ENCODE measurements around the gene LRRC27. TPM values are rescaled to one million over a fixed set of nuclear protein-coding genes. Genes with fewer than 3 reads are reported as not detected.

Gene LRRC27
- polyA plus RNA-seq, 1 donor from 2014 or later, result 14.5 TPM

- H3K27ac Mint-ChIP-seq, result peak overlapping the region; percentile 74 to 92 (median 84)
- peaks cover 0 to 5% (median 0%) of the 10 kb centered on the region in 3 donors for H3K9me3 Mint-ChIP-seq
- peaks cover 6 to 21% (median 12%) of the 10 kb centered on the region in 3 donors for H3K4me1 Mint-ChIP-seq
- no peaks in the 10 kb centered on the region for H3K36me3 Mint-ChIP-seq
- peak overlapping the region in 3 of 4 donors; percentile 50 to 83 (median 70) for H3K4me3 Mint-ChIP-seq
- peaks cover 2% of the 10 kb centered on the region for H3K27me3 Mint-ChIP-seq
Observed at GRCh38 chr10:132392811-132393694, 61.1 kb downstream of the LRRC27 start.

GRCh38 chr10:132393695-132394181, 61.7 kb downstream of the LRRC27 start:
- Mint-ChIP-seq H3K9me3 (peaks cover 0 to 5% (median 0%) of the 10 kb centered on the region in 3 donors), H3K4me1 (peaks cover 8 to 23% (median 13%) of the 10 kb centered on the region in 3 donors), H3K4me3 (peak overlapping the region in 3 of 4 donors; percentile 50 to 83 (median 70)), H3K36me3 (no peaks in the 10 kb centered on the region), H3K27ac (peak overlapping the region; percentile 74 to 92 (median 84)), H3K27me3 (peaks cover 2% of the 10 kb centered on the region)

- Mint-ChIP-seq H3K4me1 (peaks cover 8 to 24% (median 14%) of the 10 kb centered on the region in 3 donors), H3K4me3 (peak overlapping the region; percentile 59 to 83 (median 70)), H3K36me3 (no peaks in the 10 kb centered on the region)
Observed at GRCh38 chr10:132394201-132394811, 62.3 kb downstream of the LRRC27 start.

GRCh38 chr10:132394936-132395703, 63.1 kb downstream of the LRRC27 start:
- Mint-ChIP-seq H3K4me1 (peaks cover 8 to 30% (median 17%) of the 10 kb centered on the region in 3 donors), H3K4me3 (peak overlapping the region; percentile 59 to 83 (median 70)), H3K9me3 (peaks cover 0 to 5% (median 0%) of the 10 kb centered on the region in 3 donors), H3K27ac (peak overlapping the region; percentile 73 to 84 (median 78)), H3K27me3 (peaks cover 2% of the 10 kb centered on the region), H3K36me3 (no peaks in the 10 kb centered on the region)

More at GRCh38 chr10:132394201-132394811, 62.3 kb downstream of the LRRC27 start:
- Mint-ChIP-seq H3K27me3 (peaks cover 2% of the 10 kb centered on the region), H3K27ac (peak overlapping the region; percentile 73 to 84 (median 78)), H3K9me3 (peaks cover 0 to 5% (median 0%) of the 10 kb centered on the region in 3 donors)

GRCh38 chr10:132395704-132396493, 63.9 kb downstream of the LRRC27 start:
- Mint-ChIP-seq H3K9me3 (peaks cover 0 to 5% (median 0%) of the 10 kb centered on the region in 3 donors), H3K4me1 (peaks cover 12 to 33% (median 21%) of the 10 kb centered on the region in 3 donors), H3K4me3 (peak overlapping the region; percentile 27 to 83 (median 64)), H3K27ac (peak overlapping the region in 1 of 3 donors; percentile 84), H3K36me3 (no peaks in the 10 kb centered on the region), H3K27me3 (peaks cover 2% of the 10 kb centered on the region)

GRCh38 chr10:132396494-132397035, 64.6 kb downstream of the LRRC27 start:
- no peak overlapping the region for H3K27ac Mint-ChIP-seq
- H3K27me3 Mint-ChIP-seq, result peaks cover 2% of the 10 kb centered on the region
- peaks cover 0 to 5% (median 0%) of the 10 kb centered on the region in 3 donors for H3K9me3 Mint-ChIP-seq
- H3K4me1 Mint-ChIP-seq, result peaks cover 12 to 33% (median 21%) of the 10 kb centered on the region in 3 donors
- H3K36me3 Mint-ChIP-seq, result no peaks in the 10 kb centered on the region
- H3K4me3 Mint-ChIP-seq, result peak overlapping the region in 1 of 4 donors; percentile 83

- H3K4me3 Mint-ChIP-seq, result peak within 1 kb of the TSS; percentile 87 to 97 (median 96)
- peaks cover 0 to 3% (median 0%) of the 10 kb centered on the region in 3 donors for H3K9me3 Mint-ChIP-seq
- peaks cover 12 to 33% (median 21%) of the 10 kb centered on the region in 3 donors for H3K4me1 Mint-ChIP-seq
- peaks cover 2% of the 10 kb centered on the region for H3K27me3 Mint-ChIP-seq
- peak within 1 kb of the TSS; percentile 87 to 99 (median 98) for H3K27ac Mint-ChIP-seq
- no peaks in the 10 kb centered on the region for H3K36me3 Mint-ChIP-seq
Observed at GRCh38 chr10:132397036-132397541, 65.1 kb downstream of the LRRC27 start, which contains the start of gene PWWP2B. Gene PWWP2B (plus strand): TSS chr10:132397200. CDS start chr10:132397227, 27 bp downstream.

- Mint-ChIP-seq H3K27ac (peak overlapping the region; percentile 87 to 99 (median 98)), H3K36me3 (no peaks in the 10 kb centered on the region), H3K27me3 (peaks cover 2% of the 10 kb centered on the region), H3K4me3 (peak overlapping the region; percentile 87 to 97 (median 96)), H3K4me1 (peaks cover 15 to 32% (median 26%) of the 10 kb centered on the region in 3 donors), H3K9me3 (no peaks in the 10 kb centered on the region)
Observed at GRCh38 chr10:132397671-132398565, 65.9 kb downstream of the LRRC27 start.

GRCh38 chr10:132398566-132398991, 66.6 kb downstream of the LRRC27 start:
- peak overlapping the region in 2 of 4 donors; percentile 66 to 97 for H3K4me3 Mint-ChIP-seq
- no peaks in the 10 kb centered on the region for H3K36me3 Mint-ChIP-seq
- peaks cover 15 to 29% (median 21%) of the 10 kb centered on the region in 3 donors for H3K4me1 Mint-ChIP-seq
- peaks cover 2% of the 10 kb centered on the region for H3K27me3 Mint-ChIP-seq
- peak overlapping the region; percentile 87 to 99 (median 98) for H3K27ac Mint-ChIP-seq
- no peaks in the 10 kb centered on the region for H3K9me3 Mint-ChIP-seq

GRCh38 chr10:132399117-132400035, 67.4 kb downstream of the LRRC27 start:
- H3K4me3 Mint-ChIP-seq, result peak overlapping the region; percentile 43 to 97 (median 67)
- H3K27ac Mint-ChIP-seq, result peak overlapping the region; percentile 46 to 99 (median 93)
- H3K4me1 Mint-ChIP-seq, result peaks cover 15 to 25% (median 19%) of the 10 kb centered on the region in 3 donors
- no peaks in the 10 kb centered on the region for H3K9me3 Mint-ChIP-seq
- H3K27me3 Mint-ChIP-seq, result peaks cover 2% of the 10 kb centered on the region
- no peaks in the 10 kb centered on the region for H3K36me3 Mint-ChIP-seq

- H3K36me3 Mint-ChIP-seq, result no peaks in the 10 kb centered on the region
- H3K27ac Mint-ChIP-seq, result peak overlapping the region in 2 of 3 donors; percentile 93 to 99
- H3K9me3 Mint-ChIP-seq, result no peaks in the 10 kb centered on the region
- peaks cover 15 to 22% (median 19%) of the 10 kb centered on the region in 3 donors for H3K4me1 Mint-ChIP-seq
- peaks cover 2% of the 10 kb centered on the region for H3K27me3 Mint-ChIP-seq
- H3K4me3 Mint-ChIP-seq, result peak overlapping the region in 1 of 4 donors; percentile 97
Observed at GRCh38 chr10:132400041-132400546, 68.1 kb downstream of the LRRC27 start.

Data from IgD-negative memory B cell (primary cell).